HK-2 (cell line): ENCODE results near the gene SGPP2.
"Not testable (repeated sequence)": the region's sequence is repeated elsewhere in the genome, so short reads cannot be mapped to it uniquely, and the experiment has no call there.

Source experiments
- DNase-seq: peaks from one replicate; pipeline ENCODE4 v3.0.0-alpha.2; 2018; ENCODE audit not compliant: unreplicated experiment

The SGPP2 gene

GRCh38 chr2:222427646-222428301 lies 3.4 kb downstream of the SGPP2 start:
- peak; percentile 16 for DNase-seq

GRCh38 chr2:222430071-222430470 lies 5.7 kb downstream of the SGPP2 start:
- no peak for DNase-seq

- no peak for DNase-seq
Observed at GRCh38 chr2:222430681-222431080, 6.3 kb downstream of the SGPP2 start.

- no peak for DNase-seq
Observed at GRCh38 chr2:222431869-222432268, 7.5 kb downstream of the SGPP2 start.

DNA sequence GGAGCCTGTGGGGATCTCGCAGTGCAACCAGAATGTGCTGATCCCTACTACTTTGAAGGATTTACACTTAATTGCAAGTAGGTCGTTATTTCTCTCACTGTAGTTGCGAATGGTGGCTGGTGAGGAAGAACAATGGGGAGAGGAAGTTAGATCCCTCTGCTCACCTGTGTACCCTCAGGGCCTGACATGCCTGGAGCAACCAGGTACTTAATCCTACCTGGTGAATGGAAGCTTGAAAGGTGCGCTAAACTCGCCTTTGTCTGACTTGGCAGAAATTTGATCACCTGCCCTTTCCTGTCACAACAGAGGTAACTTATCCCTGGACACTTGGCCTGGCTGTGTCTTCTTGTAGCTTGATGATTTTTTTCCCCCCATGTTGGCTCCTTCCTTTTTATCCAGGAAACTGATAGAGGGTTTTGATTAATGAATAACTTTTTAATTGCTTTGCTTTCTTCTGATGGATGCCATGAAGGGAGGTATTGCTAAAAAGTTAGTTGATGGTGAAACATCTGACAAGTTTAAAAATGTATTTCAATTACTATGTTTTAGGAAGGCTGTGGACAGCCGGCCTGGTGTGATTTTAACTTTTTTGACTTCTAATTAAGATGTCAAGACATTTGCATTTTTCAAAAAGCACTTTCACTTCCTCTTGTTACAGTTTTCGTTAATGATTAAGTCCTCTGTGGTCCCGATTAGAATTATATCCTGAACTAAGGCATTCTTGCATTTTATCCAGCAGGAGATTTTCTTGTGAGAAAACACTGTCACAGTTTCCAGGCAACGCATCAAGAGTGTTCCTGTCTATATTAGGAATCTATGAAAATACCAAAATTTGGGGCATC lies 9.2 kb downstream of the SGPP2 start:
- no peak for DNase-seq

- DNase-seq = no peak
Observed at GRCh38 chr2:222434204-222434603, 9.9 kb downstream of the SGPP2 start.

DNA sequence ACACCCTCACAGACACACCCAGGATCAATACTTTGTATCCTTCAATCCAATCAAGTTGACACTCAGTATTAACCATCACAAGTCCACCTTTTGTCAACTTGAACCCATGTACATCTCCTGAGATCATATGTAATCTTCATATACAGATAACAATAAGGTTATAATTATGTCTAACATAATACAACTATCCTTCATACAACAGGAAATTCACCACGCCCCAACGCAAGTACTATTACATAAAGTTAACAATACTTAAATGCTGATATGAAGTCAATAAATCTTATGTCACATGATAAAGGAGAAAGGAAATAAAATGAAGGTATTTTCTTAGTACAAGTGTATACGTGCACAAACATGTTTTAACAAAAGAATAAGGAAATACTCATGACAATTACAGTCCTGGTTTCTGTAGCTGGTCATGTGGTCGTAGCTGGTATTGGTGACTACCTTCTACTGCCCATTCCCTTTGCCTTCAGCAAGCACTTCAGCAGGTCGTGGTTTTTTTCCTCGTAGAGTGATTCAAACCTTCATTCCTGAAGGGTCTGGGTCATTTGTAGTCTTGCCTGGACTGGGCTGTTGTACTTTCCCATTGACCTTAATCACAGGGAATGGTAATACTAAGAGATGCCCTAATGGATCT lies 11.2 kb downstream of the SGPP2 start:
- DNase-seq = not testable (repeated sequence)

- no peak for DNase-seq
Observed at GRCh38 chr2:222436040-222436413, 11.7 kb downstream of the SGPP2 start.

- DNase-seq = no peak
Observed at GRCh38 chr2:222439692-222440091, 15.3 kb downstream of the SGPP2 start.

DNA sequence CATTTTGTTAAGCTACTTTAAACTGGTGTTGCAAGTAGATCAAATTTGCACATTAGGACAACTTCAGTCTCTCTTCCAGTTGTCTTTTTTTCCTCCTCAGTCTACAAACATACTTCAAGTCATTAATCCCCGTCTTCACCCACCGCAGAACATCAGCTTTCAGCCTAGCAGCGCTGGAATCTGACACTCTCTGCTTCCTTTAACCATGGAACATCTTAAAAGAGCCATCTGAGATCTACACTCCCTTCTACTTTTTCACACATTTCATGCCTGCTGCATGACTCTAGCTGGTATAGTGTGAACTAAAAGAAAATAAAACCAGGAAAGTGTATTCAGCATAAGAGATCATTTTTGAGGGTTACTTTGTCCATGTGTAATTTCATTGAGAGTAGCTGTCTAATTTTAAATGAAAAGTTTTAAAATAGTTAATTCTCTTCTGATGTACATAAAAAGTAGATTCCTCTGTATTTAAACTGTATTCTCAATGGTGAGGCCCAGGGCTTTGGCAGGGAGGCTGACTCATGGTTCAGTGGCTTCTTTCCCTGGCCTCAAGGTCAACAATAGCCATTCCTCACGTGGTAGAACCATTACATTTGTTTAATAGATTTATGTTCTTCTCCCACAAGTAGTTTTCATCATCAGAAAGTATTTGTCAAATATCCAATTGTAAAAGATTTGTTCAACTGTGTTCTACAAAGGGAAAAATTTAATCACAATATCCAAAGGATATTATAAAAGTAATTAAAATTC lies 16.5 kb downstream of the SGPP2 start:
- peak; percentile 28 for DNase-seq

GRCh38 chr2:222442665-222443064 lies 18.3 kb downstream of the SGPP2 start:
- DNase-seq = no peak

GRCh38 chr2:222445227-222445626 lies 20.9 kb downstream of the SGPP2 start:
- DNase-seq = no peak

- DNase-seq = no peak
Observed at GRCh38 chr2:222447131-222447530, 22.8 kb downstream of the SGPP2 start.

- DNase-seq = no peak
Observed at GRCh38 chr2:222448748-222449181, 24.4 kb downstream of the SGPP2 start.

- DNase-seq = no peak
Observed at GRCh38 chr2:222450021-222450420, 25.7 kb downstream of the SGPP2 start.

- no peak for DNase-seq
Observed at GRCh38 chr2:222451224-222451674, 26.9 kb downstream of the SGPP2 start.

GRCh38 chr2:222452422-222452950 lies 28.1 kb downstream of the SGPP2 start:
- no peak for DNase-seq

- DNase-seq = no peak
Observed at GRCh38 chr2:222456479-222457077, 32.2 kb downstream of the SGPP2 start.

GRCh38 chr2:222459983-222460382 lies 35.6 kb downstream of the SGPP2 start:
- no peak for DNase-seq

DNA sequence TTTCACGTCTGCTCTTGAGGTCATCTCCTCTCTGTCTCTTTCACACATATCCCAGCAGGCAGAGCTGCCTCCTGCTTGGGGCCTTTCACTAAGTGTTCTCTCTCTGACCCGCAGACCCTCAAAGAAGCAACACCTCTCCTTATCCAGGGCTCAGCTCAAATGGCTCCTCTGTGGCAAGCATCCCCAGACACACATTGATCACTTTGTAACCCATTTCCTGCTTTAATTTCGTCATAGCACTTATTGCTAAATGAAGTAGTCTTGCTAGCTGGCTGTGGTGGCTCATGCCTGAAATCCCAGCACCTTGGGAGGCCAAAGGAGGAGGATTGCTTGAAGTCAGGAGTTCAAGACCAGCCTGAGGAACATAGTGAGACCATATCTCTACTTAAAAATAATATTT lies 41.4 kb downstream of the SGPP2 start:
- no peak for DNase-seq

GRCh38 chr2:222468346-222468745 lies 44.0 kb downstream of the SGPP2 start:
- DNase-seq = no peak
